ENCODE results near the gene HHAT.

DNA sequence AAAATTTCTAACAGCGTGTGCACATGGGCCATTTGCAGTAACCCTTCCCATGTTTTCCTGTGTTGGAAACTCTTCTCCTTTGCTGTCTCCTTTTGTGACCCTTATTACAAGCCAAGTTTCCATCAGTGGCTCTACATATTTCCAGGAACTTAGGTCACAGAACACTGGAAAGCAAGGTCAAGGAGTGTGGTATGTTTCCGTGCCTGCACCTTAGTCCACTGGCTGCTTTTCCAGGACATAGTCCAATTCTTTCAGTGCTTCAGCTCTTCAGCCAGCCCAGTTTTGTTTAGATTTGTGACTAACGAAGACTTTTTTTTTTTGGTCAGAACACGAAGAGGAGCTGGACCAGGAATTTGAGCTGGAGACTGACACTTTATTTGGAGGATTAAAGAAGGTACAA, 33.8 kb downstream of the HHAT start:
- no peak for TF ChIP-seq POLR2A (IDR thresholded peaks at IDR 0.05; ENCODE audit: extremely low read depth, insufficient read length)
- TF ChIP-seq, protein P1, sequence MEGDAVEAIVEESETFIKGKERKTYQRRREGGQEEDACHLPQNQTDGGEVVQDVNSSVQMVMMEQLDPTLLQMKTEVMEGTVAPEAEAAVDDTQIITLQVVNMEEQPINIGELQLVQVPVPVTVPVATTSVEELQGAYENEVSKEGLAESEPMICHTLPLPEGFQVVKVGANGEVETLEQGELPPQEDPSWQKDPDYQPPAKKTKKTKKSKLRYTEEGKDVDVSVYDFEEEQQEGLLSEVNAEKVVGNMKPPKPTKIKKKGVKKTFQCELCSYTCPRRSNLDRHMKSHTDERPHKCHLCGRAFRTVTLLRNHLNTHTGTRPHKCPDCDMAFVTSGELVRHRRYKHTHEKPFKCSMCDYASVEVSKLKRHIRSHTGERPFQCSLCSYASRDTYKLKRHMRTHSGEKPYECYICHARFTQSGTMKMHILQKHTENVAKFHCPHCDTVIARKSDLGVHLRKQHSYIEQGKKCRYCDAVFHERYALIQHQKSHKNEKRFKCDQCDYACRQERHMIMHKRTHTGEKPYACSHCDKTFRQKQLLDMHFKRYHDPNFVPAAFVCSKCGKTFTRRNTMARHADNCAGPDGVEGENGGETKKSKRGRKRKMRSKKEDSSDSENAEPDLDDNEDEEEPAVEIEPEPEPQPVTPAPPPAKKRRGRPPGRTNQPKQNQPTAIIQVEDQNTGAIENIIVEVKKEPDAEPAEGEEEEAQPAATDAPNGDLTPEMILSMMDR (IDR thresholded peaks at IDR 0.05; ENCODE audit: low read depth, low read length): no peak
- TF ChIP-seq MYC (IDR thresholded peaks at IDR 0.05; ENCODE audit: low read depth, low read length): no peak
- no peak for TF ChIP-seq MAX (IDR thresholded peaks at IDR 0.05; ENCODE audit: low read depth, low read length)
